ENCODE measurements around the gene ALG12.

Gene ALG12

GRCh38 chr22:49885881-49886280, 32.4 kb downstream of the ALG12 start:
- DNase-seq: no peak

DNA sequence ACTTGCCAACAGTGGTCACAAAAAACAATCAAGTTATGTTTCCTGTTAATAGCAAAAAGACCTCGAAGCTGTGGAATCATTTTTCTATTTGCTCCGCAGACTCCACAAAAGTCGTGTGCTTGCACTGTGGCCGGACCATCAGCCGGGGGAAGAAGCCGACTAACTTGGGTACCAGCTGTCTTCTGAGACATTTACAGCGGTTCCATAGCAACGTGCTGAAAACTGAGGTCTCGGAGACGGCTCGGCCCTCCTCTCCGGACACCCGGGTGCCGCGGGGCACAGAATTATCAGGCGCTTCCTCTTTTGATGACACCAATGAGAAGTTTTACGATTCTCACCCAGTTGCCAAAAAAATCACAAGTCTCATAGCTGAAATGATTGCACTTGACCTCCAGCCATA, 33.0 kb downstream of the ALG12 start:
- DNase-seq: no peak

GRCh38 chr22:49884503-49885260, 33.6 kb downstream of the ALG12 start:
- no peak for DNase-seq

- no peak for DNase-seq
Measured at GRCh38 chr22:49884075-49884474, 34.2 kb downstream of the ALG12 start.

DNA sequence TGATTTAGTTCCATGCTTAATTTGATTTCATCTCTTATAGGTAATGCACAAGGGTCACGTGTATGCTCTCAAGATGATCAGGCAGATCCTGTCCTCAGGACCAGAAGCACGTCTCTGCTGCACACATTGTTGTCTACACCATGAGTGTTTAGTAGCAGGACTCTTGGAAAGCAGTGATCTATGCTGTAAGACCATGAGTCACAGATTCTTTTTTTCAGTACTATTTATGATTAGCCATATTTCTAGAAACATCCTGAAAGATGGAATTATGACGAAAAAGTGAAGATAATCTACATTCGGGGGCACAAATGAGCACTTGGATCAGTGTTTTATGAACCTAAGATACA, 35.0 kb downstream of the ALG12 start:
- no peak for DNase-seq

GRCh38 chr22:49882519-49883293, 35.5 kb downstream of the ALG12 start:
- no peak for DNase-seq

- DNase-seq: no peak
Measured at GRCh38 chr22:49881856-49882255, 36.4 kb downstream of the ALG12 start.

DNA sequence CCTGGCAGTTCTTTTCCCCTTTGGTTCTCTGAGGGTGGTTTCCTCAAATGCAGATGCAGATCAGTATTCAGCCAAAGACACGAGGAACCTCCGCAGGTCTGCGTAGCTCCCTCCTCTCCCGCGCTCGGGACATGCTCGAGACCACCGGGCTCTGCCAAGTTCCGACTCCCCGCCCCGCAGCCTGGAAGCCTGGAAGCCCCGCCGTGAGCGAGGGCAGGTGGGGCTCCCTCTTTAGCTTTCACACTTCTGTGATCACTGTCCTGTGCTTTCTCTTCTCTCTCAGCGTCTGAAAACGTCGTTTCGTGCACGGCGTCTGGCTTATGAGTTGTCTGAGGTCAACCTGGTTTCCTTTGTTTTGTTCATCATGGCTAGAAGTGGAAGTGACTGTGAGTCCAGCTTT, 38.0 kb downstream of the ALG12 start:
- DNase-seq: no peak

DNA sequence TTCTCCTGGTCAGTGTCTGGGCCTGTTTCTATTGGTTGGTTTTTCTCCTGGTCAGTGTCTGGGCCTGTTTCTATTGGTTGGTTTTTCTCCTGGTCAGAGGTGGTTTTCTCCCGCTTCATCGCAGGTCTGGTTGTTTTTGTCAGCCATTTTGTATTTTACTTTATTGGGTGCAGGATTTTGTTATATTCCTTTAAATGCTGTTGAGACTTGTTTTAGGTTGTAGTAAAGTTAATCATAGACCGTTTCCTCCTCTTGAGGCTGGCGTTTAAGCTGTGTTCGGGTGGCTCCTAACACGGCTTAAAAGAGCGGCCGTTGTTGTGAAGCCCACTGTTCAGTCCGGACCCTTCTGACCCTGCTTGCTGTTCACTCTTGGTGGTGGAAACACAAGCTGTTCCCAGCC, 38.4 kb downstream of the ALG12 start:
- no peak for DNase-seq

GRCh38 chr22:49878206-49878605, 40.0 kb downstream of the ALG12 start:
- no peak for DNase-seq

- DNase-seq: no peak
Measured at GRCh38 chr22:49877642-49878041, 40.6 kb downstream of the ALG12 start.

DNA sequence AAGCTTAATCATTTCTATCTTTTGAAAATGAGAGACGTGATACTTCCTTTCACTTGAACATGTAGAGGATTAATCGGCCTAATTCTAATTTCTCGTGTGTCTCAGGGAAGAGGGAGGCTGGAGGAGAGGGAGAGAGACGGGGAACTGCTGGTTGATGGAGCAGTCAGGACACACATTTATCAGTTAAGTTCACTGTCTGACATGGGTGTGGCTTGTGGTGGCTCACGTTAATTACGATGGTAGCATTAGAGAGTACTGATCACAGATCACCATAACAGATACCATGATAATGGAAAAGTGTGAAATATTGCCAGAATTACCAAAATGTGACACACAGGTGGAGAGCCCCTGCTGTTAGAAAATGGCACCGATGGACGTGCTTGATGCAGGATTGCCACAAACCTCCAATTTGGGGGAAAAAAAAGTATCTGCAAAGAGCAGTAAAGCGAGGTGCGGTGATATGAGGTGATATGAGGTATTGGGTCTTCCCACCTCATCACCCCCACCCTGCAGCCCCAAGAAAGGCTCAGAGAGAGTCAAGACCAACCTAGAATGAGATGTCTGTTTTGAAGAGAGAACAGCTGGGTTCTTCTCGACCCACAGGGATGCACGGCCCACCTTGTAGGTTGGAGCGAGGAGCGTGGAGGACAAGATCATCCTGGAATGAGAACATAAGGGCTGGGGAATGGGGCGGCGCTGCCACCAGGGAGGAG, 44.9 kb downstream of the ALG12 start:
- no peak for DNase-seq

GRCh38 chr22:49872347-49872746, 45.9 kb downstream of the ALG12 start:
- no peak for DNase-seq

DNA sequence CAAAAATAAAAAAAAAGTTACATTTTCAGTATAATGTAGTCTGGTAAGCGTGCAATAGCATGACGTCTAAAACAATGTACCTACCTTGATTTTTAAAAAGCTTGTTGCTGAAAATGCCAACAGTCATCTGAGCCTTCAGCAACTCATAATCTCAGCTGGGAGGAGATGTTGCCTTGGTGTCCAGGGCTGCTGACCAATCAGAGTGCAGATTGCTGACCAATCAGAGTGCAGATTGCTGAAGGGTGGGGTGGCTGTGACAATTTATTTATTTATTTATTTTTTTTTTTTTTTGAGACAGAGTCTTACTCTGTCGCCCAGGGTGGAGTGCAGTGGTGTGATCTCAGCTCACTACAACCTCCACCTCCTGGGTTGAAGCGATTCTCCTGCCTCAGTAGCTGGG, 46.8 kb downstream of the ALG12 start:
- no peak for DNase-seq

- no peak for DNase-seq
Measured at GRCh38 chr22:49869845-49870712, 48.2 kb downstream of the ALG12 start.

DNA sequence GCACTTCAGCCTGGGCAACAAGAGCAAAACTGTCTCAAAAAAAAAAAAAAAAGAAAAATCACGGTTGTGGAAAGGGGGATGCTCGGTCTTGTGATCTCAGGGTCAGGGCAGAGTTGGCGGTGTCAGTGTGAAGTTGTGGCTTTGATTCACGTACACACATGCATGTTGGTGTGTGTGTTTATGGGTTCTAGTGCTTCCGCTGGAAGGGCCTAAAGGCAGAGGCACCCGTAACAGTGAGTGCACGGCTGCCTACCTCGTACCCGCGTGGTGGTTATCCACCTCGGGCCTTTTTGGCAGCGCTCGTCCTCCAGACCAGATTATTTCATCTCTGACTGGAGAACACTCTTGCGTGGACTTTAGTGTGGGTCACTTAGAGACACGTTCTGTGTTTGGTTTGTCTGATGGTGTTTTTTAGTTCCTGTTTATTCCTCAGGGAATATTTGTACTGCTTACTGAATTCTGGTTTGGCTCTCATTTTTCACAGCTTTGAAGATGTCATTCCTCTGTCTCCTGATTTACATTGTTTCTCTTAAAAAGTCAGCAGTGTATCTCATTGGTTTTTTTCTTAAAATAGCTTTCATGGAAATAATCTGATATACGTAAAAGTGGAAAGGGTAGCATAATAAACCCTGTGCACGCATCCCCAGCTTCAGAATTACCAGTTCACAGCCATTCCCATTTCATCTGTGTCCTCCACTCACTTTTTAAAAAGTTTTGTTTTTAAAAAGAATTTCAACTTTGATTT, 49.0 kb downstream of the ALG12 start:
- no peak for DNase-seq

- no peak for DNase-seq
Measured at GRCh38 chr22:49867303-49868265, 50.7 kb downstream of the ALG12 start.

DNA sequence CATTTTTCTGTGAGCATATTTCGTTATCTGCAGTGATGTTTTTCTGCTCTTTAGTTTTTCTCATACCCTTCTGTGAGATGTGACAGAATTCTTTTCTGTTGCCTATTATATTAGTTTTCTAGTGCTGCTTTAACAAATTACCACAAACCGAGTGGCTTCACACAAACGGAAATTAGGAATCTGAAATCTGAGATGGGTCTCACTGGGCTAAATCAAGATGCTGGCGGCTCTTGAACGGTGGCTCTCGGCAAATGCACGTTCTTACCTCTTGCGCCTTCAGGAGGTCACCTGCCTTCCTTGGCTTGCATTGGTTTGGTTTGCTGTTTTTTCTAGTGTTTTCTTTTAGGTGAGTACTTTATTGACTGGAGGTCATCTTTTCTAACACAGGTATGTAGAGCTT, 51.6 kb downstream of the ALG12 start:
- no peak for DNase-seq

GRCh38 chr22:49866134-49866533, 52.1 kb downstream of the ALG12 start:
- DNase-seq: no peak

- DNase-seq: no peak
Measured at GRCh38 chr22:49865156-49865555, 53.1 kb downstream of the ALG12 start.

DNA sequence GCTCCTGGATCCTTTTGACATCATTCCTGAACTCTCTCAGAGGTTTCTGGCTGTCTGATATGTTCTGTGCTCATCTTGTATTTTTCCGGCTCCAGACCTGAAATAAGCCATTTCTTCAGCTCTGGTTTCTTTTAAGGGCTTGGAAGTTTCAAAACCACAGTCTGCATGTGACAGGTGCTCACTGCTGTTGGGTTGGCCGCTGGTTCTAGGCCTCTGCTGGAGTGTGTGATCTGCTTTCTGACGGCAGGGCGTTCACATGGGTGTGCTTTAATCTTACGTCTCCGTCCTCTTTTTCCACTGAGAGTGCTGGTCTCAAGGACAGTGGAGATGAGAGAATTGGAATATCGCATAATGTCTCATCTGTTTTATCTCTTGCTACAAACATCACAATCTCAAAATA, 54.3 kb downstream of the ALG12 start:
- no peak for DNase-seq

Measured in activated naive CD4-positive, alpha-beta T cell (primary cell).